IPS DF 6.9 (cell line): ENCODE results near the gene ELF1.

Experiments
- DNase-seq: peaks from one replicate; pipeline ENCODE4 v3.0.0-alpha.2; 2013; ENCODE audit warnings: low read depth, low spot score
- H3K27ac ChIP-seq: one replicate; pipeline ENCODE4 v1.5.1; 2013; ENCODE audit warnings: low read length, control low read depth
- H3K27me3 ChIP-seq: 2 replicates; pipeline ENCODE4 v1.6.1; 2013; ENCODE audit warnings: mild to moderate bottlenecking, low read length; ENCODE audit not compliant: control insufficient read depth, insufficient read depth
- H3K36me3 ChIP-seq: 2 replicates; pipeline ENCODE4 v1.6.1; 2013; ENCODE audit warnings: low read length; ENCODE audit not compliant: control insufficient read depth, insufficient read depth
- H3K4me1 ChIP-seq: 2 replicates; pipeline ENCODE4 v1.6.1; 2013; ENCODE audit warnings: low read length; ENCODE audit not compliant: control insufficient read depth, insufficient read depth
- H3K4me3 ChIP-seq: 2 replicates; pipeline ENCODE4 v1.5.1; 2013; ENCODE audit warnings: mild to moderate bottlenecking, low read length
- H3K9me3 ChIP-seq: 2 replicates; pipeline ENCODE4 v1.6.1; 2013; ENCODE audit warnings: low read length, inconsistent platforms; ENCODE audit not compliant: control insufficient read depth, insufficient read depth
- WGBS: extraction: QIAGEN DNeasy Blood & Tissue Kit; methylation state at CpG from one replicate; pipeline ENCODE4 v1.1.7; 2013; ENCODE audit warnings: mixed read lengths, missing lambda C conversion rate; ENCODE audit not compliant: insufficient read length, insufficient coverage; 5-methylcytosine and 5-hydroxymethylcytosine counted together

Gene ELF1

DNA sequence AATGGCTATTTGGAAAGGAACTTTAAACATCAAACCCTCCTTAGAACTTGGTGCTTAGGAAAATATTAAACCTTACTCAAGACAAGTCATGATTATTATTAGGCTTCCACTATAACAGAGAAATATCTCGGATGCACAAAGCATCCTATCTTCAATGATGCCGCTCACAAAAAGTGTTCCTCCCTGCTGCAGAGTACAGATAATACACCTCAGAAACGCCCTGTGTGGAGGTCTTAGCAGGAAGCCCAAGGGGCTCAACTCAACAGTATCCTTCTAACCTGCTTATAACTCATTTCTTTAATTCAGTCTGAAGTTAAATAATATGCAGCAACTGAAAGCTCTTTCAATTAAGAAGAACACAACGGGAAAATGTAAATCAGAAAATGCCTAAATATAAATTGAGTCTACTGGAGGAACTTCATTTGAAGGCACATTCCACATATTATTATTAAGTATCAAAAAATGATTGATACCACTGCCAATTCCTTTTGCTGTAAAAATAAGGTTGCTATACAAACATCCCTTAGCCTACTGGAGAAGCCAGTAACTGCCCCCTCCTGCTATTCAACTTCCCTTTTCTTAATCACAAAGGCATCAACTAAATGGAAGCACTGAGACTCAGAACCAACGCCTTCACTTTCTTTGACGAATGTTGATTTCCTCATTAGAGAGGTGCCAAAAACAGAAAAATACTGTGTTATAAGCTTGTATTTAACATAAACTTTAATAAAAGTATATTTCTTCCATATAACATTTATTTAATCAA, 12.0 kb downstream of the ELF1 start:
- 0 out of 2 replicates have a peak, but pooled peaks cover 1% of the 10 kb centered on the region for H3K4me1 ChIP-seq
- no peak overlapping the region for H3K27ac ChIP-seq
- no CpG with 5 or more reads among the region's 6 CpGs for WGBS
- no peaks in the 10 kb centered on the region for H3K27me3 ChIP-seq
- no peak for DNase-seq
- no peak overlapping the region for H3K4me3 ChIP-seq
- no peaks in the 10 kb centered on the region for H3K9me3 ChIP-seq
- H3K36me3 ChIP-seq: no peaks in the 10 kb centered on the region

DNA sequence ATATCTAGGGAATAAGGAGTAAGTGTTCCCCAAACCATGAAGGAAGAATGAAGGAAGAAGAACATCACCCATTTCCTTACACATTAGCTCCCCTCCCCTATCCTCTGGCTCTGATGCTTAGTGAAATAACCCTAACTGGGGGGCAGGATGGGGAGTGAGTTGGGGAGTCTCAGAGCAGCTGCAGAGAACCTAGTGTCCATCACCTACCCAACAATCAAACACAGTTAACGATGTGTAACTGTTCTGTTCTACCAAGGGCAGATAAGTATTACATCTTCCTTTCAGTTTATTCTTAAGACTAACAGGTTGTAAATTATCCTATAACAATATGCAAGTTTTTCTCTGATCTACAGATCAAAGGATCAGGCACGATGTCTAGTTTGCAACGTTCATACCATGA, 12.8 kb downstream of the ELF1 start:
- no CpG with 5 or more reads among the region's 3 CpGs for WGBS
- Histone ChIP-seq H3K27me3 (no peaks in the 10 kb centered on the region), H3K36me3 (no peaks in the 10 kb centered on the region), H3K27ac (no peak overlapping the region), H3K9me3 (no peaks in the 10 kb centered on the region), H3K4me1 (0 out of 2 replicates have a peak, but pooled peaks cover 1% of the 10 kb centered on the region), H3K4me3 (no peak overlapping the region)
- DNase-seq: no peak

DNA sequence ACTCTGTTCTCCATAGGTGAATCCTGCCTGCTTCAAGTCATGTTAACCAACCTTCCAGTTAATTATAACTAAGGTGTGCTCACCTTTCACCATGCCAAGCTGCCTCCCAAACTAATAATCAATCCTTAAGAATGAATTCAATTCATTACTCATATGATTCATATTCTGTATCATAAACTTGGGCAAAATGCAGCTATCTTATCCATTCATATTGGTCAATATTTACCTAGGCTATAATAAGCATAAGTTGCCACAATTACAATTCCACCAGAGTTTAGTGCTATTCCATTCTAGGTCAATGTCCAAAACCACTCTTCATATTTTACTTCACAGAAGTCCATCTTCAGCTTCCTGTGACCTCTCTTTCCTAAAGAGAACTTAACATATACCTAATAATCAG, 13.4 kb downstream of the ELF1 start:
- Histone ChIP-seq H3K27me3 (no peaks in the 10 kb centered on the region), H3K36me3 (no peaks in the 10 kb centered on the region), H3K4me3 (no peak overlapping the region), H3K9me3 (no peaks in the 10 kb centered on the region), H3K4me1 (0 out of 2 replicates have a peak, but pooled peaks cover 1% of the 10 kb centered on the region), H3K27ac (no peak overlapping the region)
- DNase-seq: no peak

DNA sequence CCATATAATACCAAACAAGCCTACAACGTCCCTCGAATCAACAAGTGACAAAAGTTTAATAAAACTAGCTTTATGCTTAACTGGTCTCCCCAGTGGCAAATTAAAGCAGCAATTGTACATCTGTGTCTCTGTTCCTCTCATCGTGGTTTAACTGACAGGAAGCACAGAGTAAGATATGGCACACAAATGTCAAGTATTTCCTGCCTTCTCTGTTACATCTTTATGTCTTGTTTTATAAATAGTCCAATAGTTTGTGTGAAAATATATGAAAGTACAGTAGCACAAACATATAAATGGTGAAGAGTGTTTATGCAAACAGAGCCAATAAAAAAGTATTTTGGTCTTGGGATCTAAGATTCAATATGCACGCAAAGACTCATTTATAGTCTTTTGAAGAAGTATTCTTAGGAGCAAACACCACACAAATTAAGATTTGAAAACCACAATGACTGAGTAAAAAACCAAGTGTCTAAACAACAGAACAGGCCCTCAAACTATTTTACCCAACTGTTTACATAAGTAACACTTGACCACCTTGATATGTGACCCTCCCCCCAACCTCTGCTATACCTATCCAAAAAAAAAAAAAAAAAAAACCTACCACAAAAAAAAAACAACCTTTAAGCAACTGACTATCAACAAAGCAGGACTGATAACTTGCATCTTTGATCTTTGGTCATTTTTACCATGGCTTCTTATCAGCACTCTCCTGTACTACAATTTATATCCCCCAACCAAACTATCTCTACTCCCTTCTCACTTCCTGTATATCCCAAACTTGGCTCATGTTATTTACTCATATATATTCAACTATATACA, 14.0 kb downstream of the ELF1 start:
- H3K27ac ChIP-seq: no peak overlapping the region
- WGBS: no CpG with 5 or more reads among the region's 4 CpGs

DNA sequence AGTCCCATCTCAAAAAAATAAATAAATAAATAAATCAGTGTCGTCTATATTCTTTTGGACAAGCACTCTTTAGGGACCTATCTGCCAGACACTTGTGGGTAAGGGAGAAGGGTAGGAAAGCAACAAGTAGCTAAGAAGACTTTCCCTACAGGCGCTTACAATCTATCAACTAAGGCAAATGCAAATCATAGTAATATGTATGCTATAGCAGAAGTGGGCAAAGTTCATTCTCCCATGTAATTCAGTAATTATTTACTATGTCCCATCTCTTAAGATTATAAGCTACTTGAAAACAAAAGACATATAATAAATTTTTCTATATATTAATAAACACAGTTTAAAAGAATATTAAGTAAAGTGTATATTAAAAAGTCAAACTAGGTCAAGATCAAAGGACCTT, 16.5 kb downstream of the ELF1 start:
- Histone ChIP-seq H3K27me3 (no peaks in the 10 kb centered on the region), H3K9me3 (no peaks in the 10 kb centered on the region), H3K4me1 (0 out of 2 replicates have a peak, but pooled peaks cover 1% of the 10 kb centered on the region), H3K36me3 (no peaks in the 10 kb centered on the region), H3K27ac (no peak overlapping the region), H3K4me3 (no peak overlapping the region)
- no peak for DNase-seq
- WGBS: no CpG with 5 or more reads among the region's 2 CpGs

More for the DNA sequence above, 14.0 kb downstream of the ELF1 start:
- H3K4me1 ChIP-seq: 0 out of 2 replicates have a peak, but pooled peaks cover 1% of the 10 kb centered on the region
- no peak for DNase-seq
- no peak overlapping the region for H3K4me3 ChIP-seq
- no peaks in the 10 kb centered on the region for H3K9me3 ChIP-seq
- no peaks in the 10 kb centered on the region for H3K36me3 ChIP-seq
- H3K27me3 ChIP-seq: no peaks in the 10 kb centered on the region

DNA sequence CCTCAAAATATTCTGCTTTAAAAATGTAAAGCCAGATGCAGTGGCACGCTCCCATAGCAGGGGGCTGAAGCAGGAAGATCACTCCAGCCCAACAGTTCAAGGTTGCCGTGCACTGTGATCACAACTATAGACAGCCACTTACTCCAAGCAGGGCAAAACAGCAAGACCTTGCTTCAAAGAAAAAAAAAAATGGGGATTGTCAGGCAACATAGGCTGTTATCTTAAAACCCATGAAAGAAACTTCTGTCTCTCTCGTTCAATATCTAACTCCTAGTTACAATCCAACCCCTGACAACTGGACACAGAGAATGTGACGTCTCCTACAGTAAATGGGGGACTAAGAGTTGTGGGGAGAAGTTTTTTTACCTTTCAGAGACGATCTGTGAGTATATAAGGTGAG, 17.4 kb downstream of the ELF1 start:
- H3K4me3 ChIP-seq: no peak overlapping the region
- no peaks in the 10 kb centered on the region for H3K36me3 ChIP-seq
- no peaks in the 10 kb centered on the region for H3K27me3 ChIP-seq
- H3K4me1 ChIP-seq: 0 out of 2 replicates have a peak, but pooled peaks cover 1% of the 10 kb centered on the region
- DNase-seq: no peak
- H3K27ac ChIP-seq: no peak overlapping the region
- no peaks in the 10 kb centered on the region for H3K9me3 ChIP-seq
- no CpG with 5 or more reads among the region's 5 CpGs for WGBS

DNA sequence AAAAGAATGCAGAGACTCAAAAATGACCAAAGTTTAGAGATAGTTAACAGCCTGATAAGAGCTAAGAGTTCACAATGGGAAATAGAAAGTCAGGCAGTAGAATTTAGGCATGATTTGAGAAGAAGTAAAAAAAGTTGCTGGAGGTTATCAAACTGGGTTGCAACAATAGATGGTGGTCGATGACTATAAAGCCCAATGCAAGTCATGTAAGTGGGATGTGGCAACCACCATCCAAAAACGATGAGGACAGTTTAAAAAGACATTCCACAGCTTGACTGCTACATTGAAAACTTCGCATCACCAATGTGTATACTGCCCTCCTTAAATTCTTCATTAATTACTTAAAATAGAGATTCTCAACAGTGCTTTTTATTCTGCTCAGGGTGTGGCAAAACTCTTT, 19.7 kb downstream of the ELF1 start:
- H3K4me3 ChIP-seq: no peak overlapping the region
- H3K36me3 ChIP-seq: no peaks in the 10 kb centered on the region
- H3K9me3 ChIP-seq: no peaks in the 10 kb centered on the region
- no peaks in the 10 kb centered on the region for H3K4me1 ChIP-seq
- H3K27me3 ChIP-seq: no peaks in the 10 kb centered on the region
- no CpG with 5 or more reads among the region's 3 CpGs for WGBS
- H3K27ac ChIP-seq: no peak overlapping the region
- no peak for DNase-seq

DNA sequence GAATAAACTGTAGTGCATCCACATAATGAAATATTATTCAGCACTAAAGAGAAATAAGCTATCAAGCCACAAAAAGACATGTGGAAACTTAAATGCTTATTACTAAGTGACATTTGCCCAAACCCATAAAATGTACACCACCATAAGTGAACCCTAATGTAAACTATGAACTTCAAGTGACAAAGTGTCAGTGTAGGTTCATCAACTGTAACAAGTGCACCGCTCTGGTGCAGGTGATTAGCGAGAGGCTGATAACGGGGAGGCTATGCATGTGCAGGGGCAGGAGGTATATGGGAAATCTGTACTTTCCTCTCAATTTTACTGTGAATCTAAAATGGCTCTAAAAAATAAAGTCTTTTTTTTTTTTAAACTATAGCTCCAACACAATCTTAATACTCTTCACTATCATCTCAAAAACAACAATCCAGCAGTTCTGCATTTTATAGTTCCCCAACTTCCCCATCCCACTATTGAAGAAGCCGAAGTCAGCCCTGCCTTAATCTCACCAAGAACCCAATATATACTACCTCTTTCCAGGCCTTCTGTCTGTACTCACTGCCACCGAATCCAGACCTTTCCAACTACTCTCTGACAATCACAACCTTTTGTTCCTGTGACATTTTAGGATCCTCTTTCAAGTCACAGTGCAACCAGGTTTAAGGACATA, 22.6 kb downstream of the ELF1 start:
- Histone ChIP-seq H3K27me3 (no peaks in the 10 kb centered on the region), H3K9me3 (no peaks in the 10 kb centered on the region), H3K27ac (no peak overlapping the region), H3K4me1 (peaks cover 2% of the 10 kb centered on the region; the same call in 1 of the 2 replicates), H3K4me3 (no peak overlapping the region), H3K36me3 (no peaks in the 10 kb centered on the region)
- DNase-seq: no peak
- WGBS: no CpG with 5 or more reads among the region's 5 CpGs

DNA sequence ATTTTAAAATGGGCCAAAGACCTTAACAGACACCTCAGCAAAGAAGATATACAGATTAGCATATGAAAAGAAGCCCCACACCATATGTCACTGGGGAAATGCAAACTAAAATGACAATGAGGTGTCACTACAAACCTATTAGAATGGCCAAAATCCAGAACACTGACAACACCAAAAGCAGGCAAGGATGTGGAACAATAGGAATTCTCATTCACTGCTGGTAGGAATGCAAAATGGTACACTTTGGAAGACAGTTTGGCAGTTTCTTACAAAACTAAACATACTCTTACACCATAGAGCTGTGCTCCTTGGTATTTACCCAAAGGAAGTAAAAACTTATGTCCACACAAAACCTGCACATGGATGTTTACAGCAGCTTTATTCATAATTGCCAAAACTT, 23.1 kb downstream of the ELF1 start:
- DNase-seq: no peak
- H3K4me1 ChIP-seq: peaks cover 2% of the 10 kb centered on the region; the same call in 1 of the 2 replicates
- H3K4me3 ChIP-seq: no peak overlapping the region
- H3K27me3 ChIP-seq: no peaks in the 10 kb centered on the region
- no peak overlapping the region for H3K27ac ChIP-seq
- no peaks in the 10 kb centered on the region for H3K9me3 ChIP-seq
- no peaks in the 10 kb centered on the region for H3K36me3 ChIP-seq

DNA sequence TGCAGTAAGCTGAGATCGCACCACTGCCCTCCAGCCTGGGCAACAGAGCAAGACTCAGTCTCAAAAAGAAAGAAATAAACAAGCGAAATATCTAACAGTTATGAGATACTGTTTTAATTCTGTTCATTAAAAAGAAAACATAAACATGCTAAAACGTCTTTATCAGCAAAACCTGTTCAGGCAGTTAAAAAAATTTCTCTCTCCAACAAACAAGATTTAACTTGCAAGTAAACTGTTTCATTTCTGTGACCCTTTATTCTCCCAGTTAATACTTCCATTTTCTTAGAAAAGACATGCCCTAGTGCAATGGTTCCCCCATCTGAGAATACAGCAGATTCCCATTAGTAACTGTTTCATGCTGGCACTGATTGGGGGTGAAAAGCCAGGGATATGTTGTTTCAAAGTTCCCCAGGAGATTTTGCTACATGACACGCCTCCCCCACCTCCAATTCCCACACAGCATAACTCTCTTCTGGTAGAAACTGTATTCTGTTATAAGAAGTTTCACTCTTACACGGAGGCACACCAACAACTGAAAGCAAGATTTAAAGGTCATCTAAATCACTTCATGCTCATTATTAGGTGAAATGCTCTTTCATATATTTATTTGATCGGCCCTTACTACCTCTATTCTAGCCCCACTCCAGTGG, 24.4 kb downstream of the ELF1 start:
- Histone ChIP-seq H3K27me3 (no peaks in the 10 kb centered on the region), H3K36me3 (no peaks in the 10 kb centered on the region), H3K9me3 (no peaks in the 10 kb centered on the region), H3K4me1 (peaks cover 2% of the 10 kb centered on the region; the same call in 1 of the 2 replicates), H3K4me3 (no peak overlapping the region), H3K27ac (no peak overlapping the region)
- WGBS: no CpG with 5 or more reads among the region's 6 CpGs
- DNase-seq: no peak
